NCI-H748 treated with DMSO at 0.1 percent for 48 hours (cell line): ENCODE data around the gene WIPF3.

ENCODE experiments used
- DNase-seq: peaks from one replicate; lab custom pipeline; 2025; lab: John Stamatoyannopoulos, UW

The WIPF3 gene

DNA sequence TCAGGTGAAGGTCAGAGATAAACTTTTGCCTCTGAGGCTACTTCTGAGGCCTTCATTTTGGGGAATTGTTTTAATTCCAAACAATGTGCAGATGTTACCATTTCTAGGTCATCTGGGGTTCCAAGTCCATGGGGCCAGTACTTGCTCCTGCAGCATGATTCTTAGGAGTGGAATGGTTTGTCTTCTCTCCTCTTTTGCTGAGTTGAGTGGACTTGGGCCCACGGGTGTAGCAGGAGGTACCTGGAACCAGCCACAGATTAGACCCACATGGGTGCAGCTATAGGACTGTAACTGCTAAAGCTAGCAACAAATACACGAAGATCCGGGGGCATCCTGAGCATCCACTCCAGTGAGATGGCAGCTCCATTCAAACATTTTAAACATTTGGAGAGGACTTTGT, 41.6 kb downstream of the WIPF3 start:
- no peak for DNase-seq

DNA sequence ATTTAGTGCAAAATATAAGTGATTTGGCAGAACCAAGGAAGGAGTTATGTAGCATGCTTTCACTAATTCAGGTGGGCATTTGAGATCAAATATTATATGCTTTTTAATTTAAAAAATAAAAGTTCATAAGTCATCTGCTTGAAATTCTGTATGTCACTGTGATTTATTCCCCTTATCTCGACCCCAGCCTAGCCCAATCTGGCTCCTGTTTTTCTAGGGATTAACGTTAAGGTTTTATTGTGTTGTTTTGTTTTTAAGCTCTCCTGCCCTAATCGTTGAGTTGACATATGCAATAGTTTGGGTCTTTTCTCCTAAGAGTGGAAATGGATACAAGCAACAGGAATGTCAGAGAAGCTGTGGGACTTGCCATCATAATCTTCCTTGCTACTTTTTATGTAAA, 42.6 kb downstream of the WIPF3 start:
- DNase-seq, result no peak

DNA sequence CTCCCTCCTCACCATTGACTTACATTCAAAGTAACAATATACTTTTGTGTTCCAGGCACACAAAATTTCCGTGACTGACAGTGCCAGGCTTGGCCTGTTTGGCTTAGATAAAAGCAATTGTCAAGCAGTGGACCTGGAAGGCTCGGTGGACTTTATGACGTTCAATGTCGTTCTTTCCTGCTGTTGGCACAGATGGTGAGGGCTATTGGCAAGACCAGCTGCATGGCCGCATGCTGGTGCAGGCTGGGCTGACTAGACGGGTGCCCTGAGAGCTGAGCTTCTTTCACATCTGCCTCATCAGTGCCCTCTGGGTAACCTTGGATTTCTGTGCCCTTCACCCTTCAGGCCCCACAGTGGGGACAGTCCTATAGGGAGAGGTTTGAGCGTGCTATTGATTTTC, 45.2 kb downstream of the WIPF3 start:
- DNase-seq, result no peak

DNA sequence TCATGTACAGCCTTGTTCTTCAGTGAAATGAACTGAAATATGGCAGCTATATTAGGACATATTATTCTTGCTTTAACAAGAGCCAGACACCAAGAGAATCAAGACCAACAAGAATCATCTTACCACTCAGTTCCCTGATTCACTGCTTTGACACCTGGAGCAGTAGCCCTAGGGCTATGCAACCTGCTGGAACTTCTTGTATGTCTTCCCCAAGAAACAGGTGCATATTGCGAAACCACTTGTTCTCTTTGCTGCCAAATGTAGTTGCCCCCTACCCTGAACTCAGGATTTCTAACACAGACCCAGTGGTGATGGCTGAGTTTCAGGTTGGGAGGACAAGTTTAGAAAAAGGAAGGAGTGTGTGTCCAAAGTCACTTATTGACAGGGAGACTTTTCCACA, 46.1 kb downstream of the WIPF3 start:
- no peak for DNase-seq

DNA sequence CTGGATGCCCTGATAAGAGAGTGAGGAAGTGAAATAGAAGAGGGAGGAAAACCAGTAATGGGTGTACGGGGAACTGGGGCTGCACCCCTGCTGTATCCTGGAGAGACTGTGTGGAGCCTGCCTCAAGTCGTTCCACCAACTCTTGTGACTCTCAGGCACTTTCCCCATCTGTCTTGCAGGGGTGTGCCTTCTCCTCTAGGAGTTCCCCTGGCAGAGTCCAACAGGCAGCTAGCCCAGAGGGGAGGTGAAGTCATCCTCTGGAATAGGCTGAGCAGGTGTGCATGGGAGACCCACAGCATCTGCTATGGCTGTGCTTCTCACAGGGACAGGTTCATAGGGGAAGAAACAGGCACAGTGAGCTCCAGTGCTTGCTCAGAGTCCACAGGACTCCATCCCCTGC, 46.8 kb downstream of the WIPF3 start:
- no peak for DNase-seq

DNA sequence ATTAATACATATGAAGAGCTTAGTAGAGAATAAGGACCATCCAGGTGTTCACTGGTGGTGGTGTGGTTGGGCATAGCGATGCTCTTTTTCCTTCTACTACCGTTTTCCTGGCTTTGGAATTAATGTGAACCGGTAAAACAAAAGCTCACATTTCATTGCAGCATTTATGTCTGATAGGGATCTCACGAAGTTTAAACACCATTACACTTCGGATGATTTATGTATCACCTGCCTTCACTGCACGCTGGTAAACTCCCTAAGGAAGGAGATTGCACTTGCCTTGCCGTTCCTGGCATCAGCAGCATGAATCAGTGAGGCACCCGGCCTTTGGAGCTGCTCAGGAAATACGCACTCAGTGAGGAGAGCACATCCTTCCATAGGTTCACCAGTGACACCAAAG, 47.5 kb downstream of the WIPF3 start:
- no peak for DNase-seq

DNA sequence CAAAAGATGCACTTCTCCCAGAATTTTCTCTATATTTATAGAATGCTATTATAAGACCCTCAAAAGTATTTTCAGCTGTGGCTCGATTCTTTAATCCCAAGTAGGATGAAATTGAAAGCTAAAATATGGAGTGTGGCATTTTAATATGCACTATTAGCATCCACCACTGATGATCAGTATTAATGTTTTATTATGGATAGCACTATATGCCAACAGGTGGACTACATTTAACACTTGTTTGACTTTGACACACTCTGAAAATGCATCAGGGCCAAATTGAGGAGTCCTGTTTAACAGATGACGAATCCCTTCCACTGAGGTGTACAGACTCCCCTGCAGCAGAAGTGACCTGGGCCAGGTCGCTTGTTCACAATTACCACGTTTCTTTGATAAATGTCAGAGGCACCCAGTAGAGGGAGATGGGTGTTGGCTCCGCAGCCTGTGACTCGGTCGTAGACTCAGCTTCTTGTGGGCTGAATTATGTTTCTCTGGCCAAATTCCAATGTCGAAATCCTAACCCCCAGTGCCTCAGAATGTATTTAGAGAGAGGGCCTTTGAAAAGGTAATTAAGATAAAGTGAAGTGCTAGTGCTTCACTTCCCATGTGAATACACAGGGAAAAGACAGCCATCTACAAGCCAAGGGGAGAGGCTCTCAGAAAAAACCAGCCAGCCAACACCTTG, 48.1 kb downstream of the WIPF3 start:
- no peak for DNase-seq

DNA sequence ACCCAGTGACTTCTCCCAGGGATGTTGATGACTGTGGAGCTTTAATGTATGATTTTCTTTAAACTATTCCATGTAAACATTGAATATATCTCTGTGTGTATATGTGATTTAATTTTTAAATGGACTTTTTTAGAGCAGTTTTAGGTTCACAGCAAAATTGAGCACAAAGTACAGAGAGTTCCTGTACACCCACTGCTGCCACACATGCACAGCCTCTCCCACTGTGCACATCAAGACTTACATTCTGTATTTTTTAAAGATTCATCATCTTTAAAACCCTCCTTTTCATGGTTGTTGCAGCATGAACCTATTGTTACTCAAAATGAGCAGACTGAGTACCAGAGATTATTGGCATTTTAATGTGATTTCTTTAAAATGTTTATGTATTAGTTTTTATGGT, 51.3 kb downstream of the WIPF3 start:
- no peak for DNase-seq

DNA sequence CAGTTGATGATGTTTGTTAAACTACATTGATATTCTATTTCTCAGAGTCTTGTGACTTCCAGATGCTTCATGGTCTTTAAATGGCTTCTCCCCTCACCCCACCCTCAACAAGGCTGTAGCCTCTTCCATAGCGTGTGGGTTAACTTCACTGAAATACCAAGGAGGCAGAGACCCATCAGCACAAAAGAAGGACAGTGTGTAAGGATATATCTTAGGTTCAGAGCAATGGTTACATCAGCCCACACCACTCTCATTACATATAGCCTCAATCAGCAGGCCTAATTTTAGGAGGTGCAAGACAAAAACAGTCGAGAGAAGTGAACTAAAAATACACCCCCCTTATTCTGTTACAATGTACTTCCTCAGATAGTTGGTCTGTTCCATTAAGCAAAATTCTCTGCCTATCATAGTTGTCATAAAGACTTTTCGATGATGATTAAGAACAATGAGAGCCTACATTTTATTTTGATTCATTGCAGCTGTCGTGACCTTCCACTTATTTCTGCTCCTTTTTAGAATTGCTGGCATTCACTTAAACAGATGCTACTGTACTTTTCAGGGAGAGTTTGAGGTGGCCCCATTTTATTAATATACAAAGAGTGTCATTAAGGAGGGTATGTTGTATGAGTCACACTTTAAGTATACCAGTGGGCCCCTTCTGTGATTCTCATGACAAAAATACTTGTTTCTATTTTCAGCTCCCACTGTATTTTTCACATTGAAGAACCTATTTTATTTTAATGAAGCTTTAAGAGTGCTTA, 52.1 kb downstream of the WIPF3 start:
- DNase-seq, result no peak

DNA sequence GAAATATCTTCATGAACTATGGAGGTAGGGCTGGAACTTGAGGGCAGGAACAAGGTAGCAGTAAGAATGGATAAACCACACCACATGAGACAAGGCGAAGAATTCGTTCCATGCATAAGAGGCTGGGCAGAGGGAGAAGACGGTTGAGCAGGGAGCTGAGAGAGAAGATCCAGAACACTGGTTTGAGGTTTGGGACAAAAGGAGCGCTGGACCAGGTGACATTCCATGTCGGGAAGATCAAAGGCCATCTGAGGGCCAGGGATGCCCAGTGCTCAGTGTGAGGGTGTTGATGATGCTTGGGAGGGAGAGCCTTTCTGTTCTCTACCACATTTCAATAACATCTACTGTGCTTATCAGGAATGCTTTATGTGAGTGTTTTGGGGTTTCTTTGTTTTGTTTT, 52.8 kb downstream of the WIPF3 start:
- DNase-seq, result no peak

DNA sequence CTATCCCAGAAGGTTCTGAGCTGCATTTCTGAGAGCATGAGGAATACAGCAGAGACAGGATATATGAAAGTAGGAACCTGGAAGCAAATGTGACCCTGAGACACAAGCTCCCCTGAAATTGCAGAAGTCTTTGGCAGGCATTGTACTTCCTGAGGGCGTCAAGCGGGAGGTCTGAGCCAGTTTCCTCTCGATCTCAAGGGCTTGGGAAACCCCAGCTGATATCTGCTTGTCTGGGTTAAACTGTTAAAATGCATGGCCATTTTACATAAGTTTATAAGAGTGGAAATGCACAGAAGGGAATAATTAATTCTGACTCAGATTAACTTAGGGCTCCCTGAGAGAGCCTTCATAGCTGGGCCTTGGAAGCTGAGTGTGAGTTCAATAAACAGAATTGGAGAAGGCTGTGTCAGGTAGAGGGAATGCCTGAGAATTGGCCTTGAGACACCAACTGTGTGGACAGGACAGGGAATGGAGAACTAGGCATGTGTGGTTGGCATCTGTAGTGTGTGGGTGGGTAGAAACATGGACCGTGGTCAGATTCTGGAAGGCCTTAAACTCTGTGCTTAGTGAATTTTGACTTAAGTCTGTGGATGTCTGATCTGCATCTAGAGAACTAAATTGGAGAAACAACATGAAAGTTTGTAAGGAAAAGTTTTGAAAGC, 53.3 kb downstream of the WIPF3 start:
- no peak for DNase-seq

DNA sequence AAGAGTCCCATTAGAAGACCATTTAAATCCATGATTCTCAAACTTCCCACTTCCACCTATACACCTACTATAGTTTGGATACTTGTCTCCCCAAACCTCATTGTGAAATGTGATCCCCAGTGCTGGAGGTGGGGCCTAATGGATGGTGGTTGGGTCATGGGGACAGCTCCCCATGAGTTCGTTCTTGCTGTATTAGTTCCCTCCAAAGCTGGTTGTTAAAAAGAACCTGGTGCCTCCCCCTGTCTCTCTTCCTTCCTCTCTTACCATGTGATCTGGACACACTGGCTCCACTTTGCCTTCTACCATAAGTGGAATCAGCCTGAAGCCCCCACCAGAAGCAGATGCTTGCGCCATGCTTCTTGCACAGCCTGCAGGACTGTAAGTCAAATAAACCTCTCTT, 53.9 kb downstream of the WIPF3 start:
- no peak for DNase-seq

DNA sequence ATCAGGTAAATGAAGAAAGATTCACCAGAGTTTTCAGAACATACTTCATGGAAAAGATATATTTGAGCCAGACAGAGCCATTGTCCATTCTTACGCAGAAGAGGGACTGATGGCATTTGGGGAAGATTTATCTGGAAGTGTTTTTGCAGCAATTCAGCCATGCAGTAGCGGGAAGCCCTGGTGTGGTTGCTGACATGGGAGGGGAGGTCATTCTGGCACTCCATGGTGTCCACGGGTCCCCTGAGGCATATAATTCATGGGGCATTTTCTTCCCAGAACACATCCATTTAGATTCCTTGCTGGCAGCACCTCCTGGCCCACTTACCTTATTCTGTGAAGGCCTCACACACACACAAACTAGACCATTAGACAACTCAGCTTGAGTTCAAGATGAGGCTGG, 55.6 kb downstream of the WIPF3 start:
- no peak for DNase-seq

DNA sequence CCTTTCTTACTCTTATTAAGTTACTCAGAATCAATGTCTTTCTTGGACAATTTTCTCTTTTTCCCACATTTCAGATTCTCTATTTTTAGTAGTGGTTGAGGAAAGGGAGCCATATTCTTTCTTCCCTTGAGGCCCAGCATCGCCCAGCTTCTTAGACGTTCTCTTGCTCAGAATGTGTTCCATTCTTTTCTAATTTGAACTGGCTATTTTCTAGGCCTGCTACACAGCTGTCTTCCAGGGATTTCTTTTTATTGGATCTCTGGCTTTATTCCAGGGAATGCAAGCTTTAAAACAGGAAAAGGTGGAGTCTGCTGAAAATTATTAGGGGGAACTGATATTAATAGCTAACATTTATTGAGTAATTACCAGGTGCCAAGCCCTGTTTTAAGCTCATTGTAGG, 58.3 kb downstream of the WIPF3 start:
- no peak for DNase-seq

DNA sequence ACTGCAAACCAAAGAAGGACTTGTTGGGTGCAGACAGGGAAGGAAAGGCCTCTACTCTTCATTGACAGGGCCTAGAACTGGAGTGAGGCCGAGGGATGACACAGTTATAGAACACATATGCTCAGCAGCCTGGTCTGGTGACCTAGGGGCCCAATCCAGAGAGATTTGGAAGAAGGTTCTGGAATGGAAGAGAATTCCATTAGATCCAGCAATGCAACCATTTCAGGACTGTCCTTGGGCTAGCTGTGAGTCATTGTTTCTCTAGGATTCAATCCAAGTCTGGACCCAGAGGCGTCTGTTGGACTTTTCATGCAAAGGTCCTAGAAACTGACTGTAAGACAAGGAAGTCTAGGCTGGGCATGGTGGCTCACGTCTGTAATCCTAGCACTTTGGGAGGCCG, 59.2 kb downstream of the WIPF3 start:
- DNase-seq, result no peak

DNA sequence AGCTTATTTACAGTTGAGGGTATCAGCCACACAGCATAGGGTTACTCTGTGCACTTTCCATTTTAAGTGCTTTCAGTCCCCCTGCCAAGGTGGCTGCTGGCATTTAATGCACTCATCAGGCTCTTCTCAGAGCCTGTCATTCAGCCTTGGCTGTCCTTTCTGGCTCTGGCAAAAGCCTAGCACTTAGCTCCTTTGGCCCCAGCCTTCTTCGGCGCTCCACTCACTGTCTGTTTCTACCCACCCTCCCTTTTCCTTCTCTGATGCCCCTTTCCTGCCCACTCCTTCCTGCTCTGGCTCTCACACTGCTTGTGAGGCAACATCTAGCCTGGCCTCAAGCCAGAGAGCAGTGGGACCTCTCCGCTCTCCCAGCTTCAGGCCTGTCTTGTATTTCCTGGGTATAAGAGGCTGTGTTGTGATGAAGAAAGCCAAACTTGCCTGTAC, 60.2 kb downstream of the WIPF3 start:
- no peak for DNase-seq

DNA sequence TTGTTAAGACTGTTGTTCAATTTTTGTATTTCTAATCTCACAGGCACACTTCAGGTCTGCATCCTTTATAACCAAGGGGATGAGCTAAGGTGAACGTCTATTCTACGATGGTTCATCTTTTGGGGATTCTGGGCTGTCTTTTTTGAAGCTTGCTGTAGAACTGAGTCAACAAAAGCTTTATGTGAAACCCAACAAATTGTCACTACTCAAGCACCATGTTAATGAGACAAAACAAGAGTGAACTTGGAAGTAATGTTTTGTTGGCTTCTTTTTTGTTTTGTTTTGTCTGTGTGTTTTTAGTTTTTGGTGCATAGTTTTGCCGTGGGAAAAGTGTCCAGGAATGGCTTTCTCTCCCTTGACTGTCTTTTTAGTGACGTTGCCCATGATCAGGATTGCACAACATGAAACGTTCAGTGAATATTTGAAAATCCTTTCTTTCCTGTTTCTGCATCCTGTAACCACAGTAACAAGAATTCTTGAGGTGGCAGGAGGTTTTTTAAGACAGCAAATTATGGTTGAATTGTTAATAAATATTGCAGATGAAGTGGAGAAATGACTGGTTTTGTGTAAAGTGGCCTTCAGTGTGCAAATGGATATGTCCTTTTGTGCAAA, 65.6 kb downstream of the WIPF3 start:
- no peak for DNase-seq

DNA sequence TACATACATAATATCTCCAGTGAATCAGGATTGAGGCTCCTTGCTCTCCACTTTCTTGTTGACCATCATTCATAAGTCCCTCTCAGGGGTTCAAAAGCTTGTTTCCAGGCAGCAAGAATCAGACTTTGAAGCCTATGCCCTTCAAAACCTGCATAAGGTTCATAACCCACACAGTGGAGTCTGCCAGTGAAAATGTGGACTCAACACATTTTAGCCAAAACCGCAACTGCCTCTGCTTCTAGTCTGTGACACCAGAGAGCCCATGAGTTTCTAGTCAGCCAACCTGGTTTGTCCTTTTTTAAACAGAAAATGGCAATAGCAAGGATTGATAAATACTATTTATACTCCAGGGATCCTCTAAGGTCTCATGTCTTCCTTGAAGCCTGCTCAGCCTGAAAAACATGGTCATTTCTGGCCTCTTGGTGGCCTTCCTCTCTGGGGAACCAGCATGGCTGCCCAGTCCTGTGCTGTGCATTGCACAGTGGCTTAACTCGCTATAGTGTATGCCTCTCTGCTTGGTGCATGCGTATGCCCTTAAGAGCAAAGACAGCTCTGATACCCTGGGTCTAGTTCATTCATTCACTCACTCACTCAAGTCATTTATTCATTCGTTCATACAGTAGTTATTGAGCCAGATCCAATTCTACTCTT, 67.5 kb downstream of the WIPF3 start:
- DNase-seq, result no peak

DNA sequence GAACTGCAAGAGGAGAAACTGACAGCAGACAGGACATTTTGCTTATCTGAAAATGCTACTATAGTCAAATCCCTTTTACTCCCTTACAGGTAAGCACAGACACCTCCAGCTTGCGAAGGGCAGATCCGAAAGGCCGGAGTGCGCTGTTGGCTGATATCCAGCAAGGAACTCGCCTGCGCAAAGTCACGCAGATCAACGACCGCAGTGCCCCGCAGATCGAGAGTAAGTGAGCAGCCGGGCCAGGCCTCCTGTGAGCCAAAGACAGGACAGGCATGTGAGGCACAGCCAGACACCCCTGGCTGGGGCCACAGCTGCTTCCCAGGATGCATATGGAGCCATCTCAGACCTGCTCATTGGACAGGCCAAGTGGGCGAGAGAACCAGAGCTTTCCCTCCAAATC, 69.4 kb downstream of the WIPF3 start:
- no peak for DNase-seq

DNA sequence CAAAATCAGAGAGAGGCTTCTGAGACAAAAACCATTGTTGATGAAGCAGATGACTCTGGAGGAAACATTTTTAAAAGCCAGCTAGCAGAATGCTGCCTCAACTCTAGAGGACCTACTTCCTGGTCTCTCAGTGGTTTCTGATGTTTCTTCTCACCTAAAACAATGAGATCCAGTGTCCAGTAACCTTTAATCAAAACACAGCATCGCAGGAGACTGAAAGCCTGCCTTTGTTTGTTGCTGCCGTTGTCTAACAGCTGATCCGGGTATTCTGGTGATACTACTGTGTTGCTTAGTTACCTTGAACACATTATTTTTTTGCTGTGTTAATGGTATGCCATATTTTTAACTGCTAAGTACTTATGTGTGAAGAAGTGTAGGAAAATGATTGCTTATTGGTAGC, 70.9 kb downstream of the WIPF3 start:
- DNase-seq, result peak; percentile 32

DNA sequence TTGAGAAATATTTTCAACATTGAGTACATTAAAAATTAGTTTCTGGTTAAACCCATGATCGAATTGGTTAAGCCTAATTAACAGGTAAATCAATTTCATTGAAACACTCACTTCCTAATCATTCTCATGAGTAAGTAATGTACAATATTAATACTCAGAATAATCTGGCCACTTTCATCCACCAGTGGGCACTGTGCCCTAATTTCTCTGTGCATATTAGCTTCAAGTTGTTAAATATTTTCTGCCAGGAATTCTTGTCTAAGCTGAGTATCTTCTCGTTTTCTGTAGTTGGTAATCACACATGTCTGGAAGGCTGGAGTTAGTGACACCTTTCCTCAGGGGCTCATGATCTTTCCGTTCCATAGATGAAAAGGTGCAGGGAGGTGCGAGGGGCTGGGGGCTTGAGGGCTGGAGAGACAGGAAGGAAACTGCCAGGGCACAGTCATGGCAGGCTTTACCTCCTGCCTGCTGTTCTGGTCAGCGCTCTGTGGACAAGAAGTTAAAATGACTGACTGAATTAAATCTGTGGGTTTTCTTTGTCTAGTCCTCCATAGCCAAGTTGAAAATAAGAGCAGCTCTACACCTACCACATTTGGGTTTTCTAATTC, 71.9 kb downstream of the WIPF3 start:
- peak; percentile 45 for DNase-seq

DNA sequence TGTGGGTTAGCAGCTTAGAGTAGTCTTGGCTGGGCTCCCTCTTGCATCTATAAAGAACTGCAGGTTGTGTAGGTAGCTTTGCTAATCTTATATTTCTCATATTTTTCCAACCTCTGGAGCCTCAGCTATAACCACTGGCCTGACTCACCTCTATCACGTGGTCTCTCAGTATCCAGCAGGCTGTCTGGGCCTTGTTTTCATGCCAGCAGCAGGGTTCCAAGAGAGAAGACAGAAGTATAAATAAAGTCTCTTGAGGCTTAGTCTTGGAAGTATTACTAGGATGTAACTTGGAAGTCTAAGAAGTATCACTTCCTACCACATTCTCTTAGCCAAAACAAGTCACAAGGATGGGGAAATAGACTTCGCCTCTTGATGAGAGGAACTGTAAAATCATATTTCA, 73.3 kb downstream of the WIPF3 start:
- no peak for DNase-seq
